NT2/D1 (cell line): ENCODE measurements around the gene PHLPP1.

Experiments used
- SUZ12 ChIP-seq: IDR thresholded peaks from 2 replicates; pipeline ENCODE4 v1.6.1; 2011; ENCODE audit not compliant: insufficient read length, insufficient read depth; ENCODE audit errors: extremely low read depth
- YY1 ChIP-seq: IDR thresholded peaks from 2 replicates; pipeline ENCODE4 v1.6.1; 2011; ENCODE audit not compliant: insufficient read length, insufficient read depth
- ZNF274 ChIP-seq: IDR thresholded peaks from 2 replicates; pipeline ENCODE4 v1.6.1; 2011; ENCODE audit warnings: mild to moderate bottlenecking, low read depth, low read length

- no peak for TF ChIP-seq ZNF274
- TF ChIP-seq YY1, result no peak
- TF ChIP-seq SUZ12, result no peak
Measured at GRCh38 chr18:62759704-62760402, 44.5 kb downstream of the PHLPP1 start.
